Measurements from ENCODE around the gene AP2A1. TPM values are rescaled to one million over a fixed set of nuclear protein-coding genes. Genes with fewer than 3 reads are reported as not detected.
A peak's percentile ranks its signal among the peaks of the same experiment; 100 is the strongest.

Gene AP2A1
- total and polyA plus RNA-seq, 9 of the 15 experiments (the other 6 are each of a cell fraction or from before 2014, with no cell fraction given), result 0.55 to 150 (median 31.9) TPM

GRCh38 chr19:49812452-49812996, 45.7 kb downstream of the AP2A1 start:
- CTCF ChIA-PET (ENCODE audit: low intra/inter-chr PET ratio), result no interaction called here

More at GRCh38 chr19:49812452-49812996, 45.7 kb downstream of the AP2A1 start:
- peak; percentile 52; the same call in 1 of the 2 replicates for TF ChIP-seq ZNF740 (CRISPR knock-in tag; IDR thresholded peaks at IDR 0.05)
- TF ChIP-seq ZNF740 (tag; IDR thresholded peaks at IDR 0.05), result no peak
- no peak for TF ChIP-seq ZNF384 (IDR thresholded peaks at IDR 0.05; ENCODE audit: low read depth, low read length)
- no peak for TF ChIP-seq HDAC8 (tag; IDR thresholded peaks at IDR 0.05)
- peak; percentile 55; the same call in 1 of the 2 replicates for TF ChIP-seq GTF2E2 (tag; IDR thresholded peaks at IDR 0.05)
- POLR2A ChIA-PET, result interaction anchor here (0.6 to 1.2 kb wide), 4 partner anchors 13 to 383 kb away, joined by 3 to 6 read pairs (median 4); no protein-coding TSS in a partner anchor
- Histone ChIP-seq H3K9me1 (ENCODE audit: control insufficient read depth, insufficient read depth, low read length) (no peaks in the 10 kb centered on the region), H3K9ac (ENCODE audit: insufficient read depth in 1 of 2, low read depth in 2 of 2, low read length in 2 of 2) (peak overlapping the region; percentile 47 to 89), H3K27ac (ENCODE audit: extremely low read depth, low read depth, low read length) (peak overlapping the region; percentile 68), H3K79me2 (ENCODE audit: control insufficient read depth, insufficient read depth, low read length) (no peaks in the 10 kb centered on the region), H3K9me3 (replicated peaks; ENCODE audit: control insufficient read depth, insufficient read depth, low read depth, low read length) (no peaks in the 10 kb centered on the region), H3K4me1 (replicated peaks in 1 of 2; ENCODE audit: control insufficient read depth in 2 of 2, insufficient read depth in 2 of 2, low read length in 2 of 2) (peaks cover 19 to 42% of the 10 kb centered on the region in 2 experiments), H3K4me2 (ENCODE audit: insufficient read depth, low read length) (peak overlapping the region; percentile 75), H2AFZ (ENCODE audit: low read depth, low read length) (peak overlapping the region; percentile 87), H4K20me1 (replicated peaks; ENCODE audit: control insufficient read depth, insufficient read depth, low read length) (no peaks in the 10 kb centered on the region; the same call in 1 of the 2 replicates), H3K4me3 (peak overlapping the region; percentile 43), H3K36me3 (ENCODE audit: control insufficient read depth, insufficient read depth, low read length) (peaks cover 8% of the 10 kb centered on the region; the same call in 1 of the 3 replicates), H3K27me3 (ENCODE audit: control insufficient read depth in 2 of 2, insufficient read depth in 2 of 2, low read length in 2 of 2) (no peaks in the 10 kb centered on the region)
- in situ Hi-C loops (cut with MboI), result no loop called here
- TSS peak; percentile 88 for BruUV-seq (replicated peaks)
- no peak for DNase-seq (ENCODE audit: extremely low read depth in 1 of 4, low spot score in 3 of 4)
- no peak for ATAC-seq
- intact Hi-C loops (cut with micrococcal nuclease), result no loop called here
- FAIRE-seq, result no peak
- 66% methylated on average over 11 of the region's 11 CpGs for WGBS (ENCODE audit: insufficient coverage, low coverage, missing lambda C conversion rate)
